ENCODE data around the gene FGF16.

FGF16 gene

DNA sequence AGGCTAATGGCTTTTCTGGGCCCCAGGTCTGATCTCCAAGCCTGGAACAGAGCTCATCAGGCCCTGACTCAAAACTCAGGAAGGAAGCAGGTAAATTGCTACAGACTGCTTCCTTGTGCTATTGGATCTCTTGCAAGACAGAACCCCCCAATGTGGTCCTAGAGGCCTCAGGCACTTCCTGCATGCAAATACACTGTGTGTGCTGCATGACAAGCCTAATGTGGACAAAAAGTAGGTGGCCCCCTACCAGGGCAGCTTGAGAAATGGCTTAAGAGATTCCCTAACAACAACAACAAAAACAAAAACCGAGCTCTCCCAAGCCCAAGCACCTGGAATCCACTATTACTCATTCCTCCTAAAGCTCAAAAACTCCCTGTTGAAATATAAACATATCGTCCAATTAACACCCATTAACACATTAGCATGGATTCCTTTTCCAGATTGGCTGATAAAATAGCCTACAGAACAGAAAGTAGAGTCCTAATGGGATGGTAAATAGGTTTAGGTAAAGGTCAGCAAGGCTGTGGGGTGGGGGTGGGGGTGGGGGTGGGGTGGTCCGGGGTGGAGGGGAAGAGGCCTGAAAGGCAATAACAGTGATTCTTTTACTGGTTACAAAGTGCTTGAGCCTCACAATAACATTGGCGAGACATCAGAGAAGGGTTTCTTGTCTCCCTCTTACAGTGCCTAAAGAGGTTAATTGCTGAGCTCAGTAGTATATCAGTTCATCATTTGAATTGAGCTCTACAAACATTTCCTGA, 24.1 kb upstream of the FGF16 start:
- WGBS (ENCODE audit: insufficient coverage), result 43% methylated on average over 2 of the region's 4 CpGs
- Histone ChIP-seq H3K27ac (ENCODE audit: insufficient read depth in 1 of 2, low read depth in 1 of 2, low read length in 2 of 2, poor library complexity in 1 of 2, severe bottlenecking in 2 of 2) (no peak overlapping the region), H3K9me3 (ENCODE audit: control extremely low read depth in 1 of 5, control insufficient read depth in 4 of 5, insufficient read depth in 2 of 5, low read depth in 1 of 5, low read length in 4 of 5) (no peaks in the 10 kb centered on the region), H3K4me1 (ENCODE audit: control extremely low read depth in 1 of 4, control insufficient read depth in 4 of 4, insufficient read depth in 4 of 4, low read length in 3 of 4) (peaks cover 0 to 9% (median 4%) of the 10 kb centered on the region in 4 experiments), H3K27me3 (replicated peaks in 2 of 5; ENCODE audit: control insufficient read depth in 4 of 5, insufficient read depth in 5 of 5, low read length in 4 of 5) (no peaks in the 10 kb centered on the region), H3K4me3 (ENCODE audit: control insufficient read depth in 1 of 7, extremely low read depth in 1 of 7, insufficient read depth in 4 of 7, low read depth in 2 of 7, low read length in 6 of 7) (no peak overlapping the region), H3K36me3 (ENCODE audit: control insufficient read depth in 4 of 4, insufficient read depth in 4 of 4, low read length in 3 of 4) (no peaks in the 10 kb centered on the region)
- CTCF ChIA-PET, result interaction anchor here (0.6 kb wide), 1 partner anchor 25 kb away, joined by 3 read pairs; no protein-coding TSS in a partner anchor
- peak in 2 of 3 donors; percentile 26 to 48 for DNase-seq
- POLR2A ChIA-PET, result no interaction called here

DNA sequence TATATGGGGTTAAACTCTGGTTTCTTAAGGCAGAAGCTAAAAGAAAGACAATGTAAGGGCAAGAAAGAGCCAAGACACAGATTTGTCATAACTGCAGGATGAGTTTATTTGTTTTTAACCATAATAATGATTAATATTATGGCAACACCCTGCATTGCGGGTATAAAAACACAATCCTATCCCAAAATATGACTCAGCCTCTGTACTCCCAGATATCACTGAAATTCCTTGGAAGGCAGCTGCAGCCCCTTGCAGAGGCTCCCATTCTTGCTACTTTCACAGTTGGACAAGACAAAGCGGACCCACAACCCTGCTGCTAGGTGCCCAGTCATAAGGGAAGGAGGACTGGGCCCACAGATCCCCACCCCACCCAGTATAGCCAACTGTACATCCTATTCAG, 20.4 kb upstream of the FGF16 start:
- WGBS (ENCODE audit: insufficient coverage), result no CpG with 5 or more reads among the region's 2 CpGs

DNA sequence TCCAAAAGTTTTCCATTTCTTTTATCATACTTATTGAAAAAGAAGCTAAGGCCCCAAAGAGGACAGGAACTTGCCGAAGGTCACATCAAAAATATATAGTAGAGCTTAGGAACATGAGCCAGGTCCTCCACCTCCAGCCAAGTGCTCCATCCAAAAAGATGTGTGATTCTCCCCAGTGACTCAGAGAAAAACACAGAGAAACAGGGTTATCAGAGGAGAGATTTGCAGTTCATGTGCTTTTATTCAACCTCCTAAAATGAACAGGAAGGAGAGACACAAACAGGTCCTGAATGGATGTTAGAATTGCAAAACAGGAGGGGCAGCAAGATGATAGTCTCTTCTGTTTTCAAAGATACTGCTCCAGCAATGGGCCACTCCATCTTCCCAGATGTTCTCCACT, 19.6 kb upstream of the FGF16 start:
- CTCF ChIA-PET, result no interaction called here

More for the DNA sequence above, 20.4 kb upstream of the FGF16 start:
- Histone ChIP-seq H3K9me3 (ENCODE audit: control extremely low read depth in 1 of 5, control insufficient read depth in 4 of 5, insufficient read depth in 2 of 5, low read depth in 1 of 5, low read length in 4 of 5) (no peaks in the 10 kb centered on the region), H3K36me3 (ENCODE audit: control insufficient read depth in 4 of 4, insufficient read depth in 4 of 4, low read length in 3 of 4) (no peaks in the 10 kb centered on the region), H3K4me1 (ENCODE audit: control extremely low read depth in 1 of 4, control insufficient read depth in 4 of 4, insufficient read depth in 4 of 4, low read length in 3 of 4) (peaks cover 2 to 12% (median 6%) of the 10 kb centered on the region in 4 experiments), H3K4me3 (ENCODE audit: control insufficient read depth in 1 of 7, extremely low read depth in 1 of 7, insufficient read depth in 4 of 7, low read depth in 2 of 7, low read length in 6 of 7) (no peak overlapping the region), H3K27me3 (replicated peaks in 2 of 5; ENCODE audit: control insufficient read depth in 4 of 5, insufficient read depth in 5 of 5, low read length in 4 of 5) (no peaks in the 10 kb centered on the region), H3K27ac (ENCODE audit: insufficient read depth in 1 of 2, low read depth in 1 of 2, low read length in 2 of 2, poor library complexity in 1 of 2, severe bottlenecking in 2 of 2) (no peak overlapping the region)
- POLR2A ChIA-PET, result no interaction called here
- CTCF ChIA-PET, result no interaction called here
- DNase-seq, result no peak

DNA sequence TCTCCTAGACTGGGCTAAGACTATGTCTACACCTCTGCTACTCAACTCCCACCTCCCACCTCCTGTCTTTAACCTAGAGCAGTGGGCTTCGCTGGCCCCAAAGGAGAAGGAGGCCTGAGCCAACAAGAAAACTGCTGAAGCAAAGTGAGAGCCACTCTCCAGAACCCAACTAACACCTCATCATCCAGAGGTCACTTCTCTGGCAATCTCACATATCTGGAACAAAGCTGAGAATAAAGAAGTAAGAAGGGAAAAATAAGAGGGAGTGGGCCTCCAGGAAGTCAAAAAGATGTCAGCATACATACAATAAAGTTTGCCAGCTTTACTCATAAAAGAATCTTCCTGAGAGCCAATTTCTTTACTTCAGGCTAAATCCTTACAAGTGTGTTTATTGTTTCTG, 18.6 kb upstream of the FGF16 start:
- no peaks in the 10 kb centered on the region for H3K27me3 ChIP-seq (replicated peaks in 2 of 5; ENCODE audit: control insufficient read depth in 4 of 5, insufficient read depth in 5 of 5, low read length in 4 of 5)
- no peak overlapping the region for H3K27ac ChIP-seq (ENCODE audit: insufficient read depth in 1 of 2, low read depth in 1 of 2, low read length in 2 of 2, poor library complexity in 1 of 2, severe bottlenecking in 2 of 2)
- DNase-seq, result no peak
- POLR2A ChIA-PET, result no interaction called here
- H3K9me3 ChIP-seq (ENCODE audit: control extremely low read depth in 1 of 5, control insufficient read depth in 4 of 5, insufficient read depth in 2 of 5, low read depth in 1 of 5, low read length in 4 of 5), result no peaks in the 10 kb centered on the region
- H3K36me3 ChIP-seq (ENCODE audit: control insufficient read depth in 4 of 4, insufficient read depth in 4 of 4, low read length in 3 of 4), result no peaks in the 10 kb centered on the region
- WGBS (ENCODE audit: insufficient coverage), result no CpG with 5 or more reads among the region's 1 CpG
- peaks cover 0 to 6% (median 2%) of the 10 kb centered on the region in 4 experiments for H3K4me1 ChIP-seq (ENCODE audit: control extremely low read depth in 1 of 4, control insufficient read depth in 4 of 4, insufficient read depth in 4 of 4, low read length in 3 of 4)
- CTCF ChIA-PET, result no interaction called here
- H3K4me3 ChIP-seq (ENCODE audit: control insufficient read depth in 1 of 7, extremely low read depth in 1 of 7, insufficient read depth in 4 of 7, low read depth in 2 of 7, low read length in 6 of 7), result no peak overlapping the region

More for the DNA sequence above, 19.6 kb upstream of the FGF16 start:
- no peaks in the 10 kb centered on the region for H3K36me3 ChIP-seq (ENCODE audit: control insufficient read depth in 4 of 4, insufficient read depth in 4 of 4, low read length in 3 of 4)
- no peak overlapping the region for H3K27ac ChIP-seq (ENCODE audit: insufficient read depth in 1 of 2, low read depth in 1 of 2, low read length in 2 of 2, poor library complexity in 1 of 2, severe bottlenecking in 2 of 2)
- POLR2A ChIA-PET, result no interaction called here
- no peaks in the 10 kb centered on the region for H3K9me3 ChIP-seq (ENCODE audit: control extremely low read depth in 1 of 5, control insufficient read depth in 4 of 5, insufficient read depth in 2 of 5, low read depth in 1 of 5, low read length in 4 of 5)
- WGBS (ENCODE audit: insufficient coverage), result 100% methylated on average over 1 of the region's 1 CpG
- H3K27me3 ChIP-seq (replicated peaks in 2 of 5; ENCODE audit: control insufficient read depth in 4 of 5, insufficient read depth in 5 of 5, low read length in 4 of 5), result no peaks in the 10 kb centered on the region
- peaks cover 2 to 8% (median 6%) of the 10 kb centered on the region in 4 experiments for H3K4me1 ChIP-seq (ENCODE audit: control extremely low read depth in 1 of 4, control insufficient read depth in 4 of 4, insufficient read depth in 4 of 4, low read length in 3 of 4)
- DNase-seq, result no peak
- H3K4me3 ChIP-seq (ENCODE audit: control insufficient read depth in 1 of 7, extremely low read depth in 1 of 7, insufficient read depth in 4 of 7, low read depth in 2 of 7, low read length in 6 of 7), result no peak overlapping the region

DNA sequence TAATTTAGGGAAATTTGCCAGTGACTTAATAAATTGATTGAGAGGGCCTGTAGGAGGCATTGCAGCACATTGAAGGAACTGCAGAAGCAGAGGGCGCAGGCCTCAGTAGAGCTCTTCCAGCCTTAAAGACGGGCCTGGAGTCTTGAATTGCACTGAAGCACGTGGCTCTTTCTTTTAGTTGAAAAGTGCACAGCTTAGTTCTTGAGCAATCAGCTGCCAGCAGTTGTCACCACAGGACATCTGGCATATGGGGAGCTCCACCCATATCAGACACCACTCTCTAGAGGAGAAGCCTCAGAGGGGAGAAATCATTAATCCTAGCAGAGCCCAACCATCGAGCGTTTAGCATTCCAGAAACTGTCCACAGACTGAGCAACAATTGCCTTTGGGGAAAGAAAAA, 16.0 kb upstream of the FGF16 start:
- DNase-seq, result peak; percentile 42 to 79 (median 72)
- H3K27me3 ChIP-seq (replicated peaks in 2 of 5; ENCODE audit: control insufficient read depth in 4 of 5, insufficient read depth in 5 of 5, low read length in 4 of 5), result no peaks in the 10 kb centered on the region
- 30% methylated on average over 2 of the region's 5 CpGs for WGBS (ENCODE audit: insufficient coverage)
- CTCF ChIA-PET, result interaction anchor here (1.6 to 2.3 kb wide), 2 partner anchors 9 to 15 kb away, joined by 4 to 7 read pairs; no protein-coding TSS in a partner anchor
- no peak overlapping the region for H3K4me3 ChIP-seq (ENCODE audit: control insufficient read depth in 1 of 7, extremely low read depth in 1 of 7, insufficient read depth in 4 of 7, low read depth in 2 of 7, low read length in 6 of 7)
- no peak overlapping the region for H3K27ac ChIP-seq (ENCODE audit: insufficient read depth in 1 of 2, low read depth in 1 of 2, low read length in 2 of 2, poor library complexity in 1 of 2, severe bottlenecking in 2 of 2)
- peaks cover 0 to 6% (median 2%) of the 10 kb centered on the region in 4 experiments for H3K4me1 ChIP-seq (ENCODE audit: control extremely low read depth in 1 of 4, control insufficient read depth in 4 of 4, insufficient read depth in 4 of 4, low read length in 3 of 4)
- no peaks in the 10 kb centered on the region for H3K9me3 ChIP-seq (ENCODE audit: control extremely low read depth in 1 of 5, control insufficient read depth in 4 of 5, insufficient read depth in 2 of 5, low read depth in 1 of 5, low read length in 4 of 5)
- POLR2A ChIA-PET, result interaction anchor here (1.3 kb wide), 1 partner anchor 16 kb away, joined by 5 read pairs; the partner anchor contains the start of gene FGF16
- no peaks in the 10 kb centered on the region for H3K36me3 ChIP-seq (ENCODE audit: control insufficient read depth in 4 of 4, insufficient read depth in 4 of 4, low read length in 3 of 4)

DNA sequence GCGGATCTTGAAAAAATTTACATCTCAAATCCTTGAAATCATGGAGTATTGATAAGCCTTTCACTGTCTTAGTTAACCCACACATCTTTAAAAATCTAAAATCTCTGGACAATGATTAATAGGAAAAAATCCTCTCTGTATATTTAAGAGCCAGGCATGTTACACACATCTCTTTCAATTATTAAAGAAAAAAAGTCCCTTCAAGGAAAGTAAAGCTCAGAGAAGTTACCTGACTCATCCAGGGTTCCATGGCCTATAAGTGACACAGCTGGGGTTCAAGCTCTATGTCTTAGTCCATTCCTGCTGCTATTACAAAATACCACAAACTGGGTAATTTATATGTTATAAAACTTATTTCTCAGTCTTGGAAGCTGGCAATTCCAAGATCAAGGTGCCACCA, 14.2 kb upstream of the FGF16 start:
- Histone ChIP-seq H3K36me3 (ENCODE audit: control insufficient read depth in 4 of 4, insufficient read depth in 4 of 4, low read length in 3 of 4) (no peaks in the 10 kb centered on the region), H3K27ac (ENCODE audit: insufficient read depth in 1 of 2, low read depth in 1 of 2, low read length in 2 of 2, poor library complexity in 1 of 2, severe bottlenecking in 2 of 2) (no peak overlapping the region), H3K4me3 (ENCODE audit: control insufficient read depth in 1 of 7, extremely low read depth in 1 of 7, insufficient read depth in 4 of 7, low read depth in 2 of 7, low read length in 6 of 7) (no peak overlapping the region), H3K9me3 (ENCODE audit: control extremely low read depth in 1 of 5, control insufficient read depth in 4 of 5, insufficient read depth in 2 of 5, low read depth in 1 of 5, low read length in 4 of 5) (no peaks in the 10 kb centered on the region), H3K4me1 (ENCODE audit: control extremely low read depth in 1 of 4, control insufficient read depth in 4 of 4, insufficient read depth in 4 of 4, low read length in 3 of 4) (peaks cover 0 to 6% (median 2%) of the 10 kb centered on the region in 4 experiments), H3K27me3 (replicated peaks in 2 of 5; ENCODE audit: control insufficient read depth in 4 of 5, insufficient read depth in 5 of 5, low read length in 4 of 5) (peaks cover 0 to 1% (median 0%) of the 10 kb centered on the region in 5 experiments)
- ChIA-PET CTCF (interaction anchor here (1.3 kb wide), 1 partner anchor 20 kb away, joined by 3 read pairs; no protein-coding TSS in a partner anchor), POLR2A (no interaction called here)
- 100% methylated on average over 1 of the region's 1 CpG for WGBS (ENCODE audit: insufficient coverage)
- no peak for DNase-seq

DNA sequence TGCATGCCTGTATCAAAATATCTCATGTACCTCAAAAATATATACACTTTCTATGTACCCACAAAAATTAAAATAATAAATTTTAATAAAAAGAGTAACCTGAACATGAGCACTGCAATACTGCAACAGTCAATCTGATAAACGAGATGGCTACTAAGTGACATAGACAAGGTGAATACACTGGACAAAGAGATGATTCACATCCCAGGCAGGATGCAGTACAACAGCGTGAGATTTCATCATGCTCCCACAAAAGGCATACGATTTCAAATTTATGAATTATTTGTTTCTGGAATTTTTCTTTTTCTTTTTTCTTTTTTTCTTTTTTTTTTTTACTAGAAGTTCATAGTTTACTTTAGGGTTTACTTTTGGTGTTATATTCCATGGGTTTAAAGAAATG, 12.2 kb upstream of the FGF16 start:
- 60% methylated on average over 1 of the region's 3 CpGs for WGBS (ENCODE audit: insufficient coverage)
- CTCF ChIA-PET, result no interaction called here

More for the DNA sequence above, 12.2 kb upstream of the FGF16 start:
- Histone ChIP-seq H3K27ac (ENCODE audit: insufficient read depth in 1 of 2, low read depth in 1 of 2, low read length in 2 of 2, poor library complexity in 1 of 2, severe bottlenecking in 2 of 2) (no peak overlapping the region), H3K36me3 (ENCODE audit: control insufficient read depth in 4 of 4, insufficient read depth in 4 of 4, low read length in 3 of 4) (no peaks in the 10 kb centered on the region), H3K4me3 (ENCODE audit: control insufficient read depth in 1 of 7, extremely low read depth in 1 of 7, insufficient read depth in 4 of 7, low read depth in 2 of 7, low read length in 6 of 7) (no peak overlapping the region), H3K4me1 (ENCODE audit: control extremely low read depth in 1 of 4, control insufficient read depth in 4 of 4, insufficient read depth in 4 of 4, low read length in 3 of 4) (peaks cover 0 to 6% (median 2%) of the 10 kb centered on the region in 4 experiments), H3K9me3 (ENCODE audit: control extremely low read depth in 1 of 5, control insufficient read depth in 4 of 5, insufficient read depth in 2 of 5, low read depth in 1 of 5, low read length in 4 of 5) (no peaks in the 10 kb centered on the region), H3K27me3 (replicated peaks in 2 of 5; ENCODE audit: control insufficient read depth in 4 of 5, insufficient read depth in 5 of 5, low read length in 4 of 5) (peaks cover 0 to 2% (median 0%) of the 10 kb centered on the region in 5 experiments)
- POLR2A ChIA-PET, result no interaction called here
- DNase-seq, result no peak

Data from common myeloid progenitor, CD34-positive (primary cell).